NCI-H2081 (cell line): ENCODE measurements around the gene MRPL1.

ENCODE experiments used
- DNase-seq, 2 experiments: peaks; one replicate each; lab custom pipeline; 2025; lab: John Stamatoyannopoulos, UW

Gene MRPL1

DNA sequence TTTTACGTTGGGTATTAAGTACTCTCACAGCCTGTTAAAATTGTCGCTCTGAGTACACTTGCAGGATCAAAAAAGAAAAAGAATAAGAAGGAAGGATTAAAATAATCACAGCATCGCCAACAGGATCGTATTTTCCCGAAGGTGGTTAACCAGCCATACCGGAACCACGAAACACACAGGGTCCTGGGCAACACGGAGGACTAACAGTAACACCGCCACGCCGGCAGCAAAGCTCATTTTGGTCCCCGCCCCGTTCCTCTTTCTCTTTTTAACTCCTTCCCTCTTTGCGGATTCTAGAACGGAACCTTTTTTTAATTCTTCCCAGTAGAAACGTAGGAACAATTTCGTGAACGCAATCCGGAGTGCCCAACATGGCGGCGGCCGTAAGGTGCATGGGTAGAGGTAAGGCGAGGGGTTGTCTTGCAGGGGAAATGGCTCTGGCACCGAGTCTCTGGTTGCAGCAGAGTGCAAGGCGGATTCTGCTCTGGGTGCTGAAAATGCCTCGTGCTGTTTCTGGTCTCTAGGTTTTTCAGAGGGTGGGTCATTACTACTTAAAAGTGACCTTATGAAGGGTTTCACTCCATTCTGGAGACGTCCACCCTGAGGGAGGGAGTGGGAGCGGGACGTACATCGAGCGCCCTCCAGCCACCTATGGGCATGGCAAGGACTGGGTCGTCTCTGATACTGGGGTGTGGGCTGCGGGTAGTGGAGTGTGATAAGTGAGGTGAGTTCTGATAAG, at the start of gene MRPL1:
MRPL1 (plus strand) TSS at position 353 of the 739 bp plus-strand sequence; CDS start at position 372, 19 bp downstream.
- DNase-seq = peak; percentile 86 to 93

DNA sequence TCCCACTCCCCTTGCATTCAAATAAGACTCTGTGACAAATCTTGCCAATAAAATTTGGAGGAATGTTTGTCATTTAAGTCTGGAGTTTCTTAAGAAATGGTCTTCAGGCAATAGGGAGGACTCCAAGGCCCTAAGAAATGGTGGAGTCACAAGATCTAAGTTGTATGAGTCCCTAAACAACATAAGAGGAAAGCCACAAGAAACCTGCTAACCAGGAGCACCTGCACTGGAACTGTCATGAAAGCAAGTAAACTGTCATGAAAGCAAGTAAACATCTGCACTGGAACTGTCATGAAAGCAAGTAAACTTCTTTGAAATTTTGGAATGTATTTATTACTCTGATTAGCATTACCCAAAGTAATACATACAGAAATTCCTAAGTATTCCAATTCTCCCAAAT, 47.0 kb upstream of the MRPL1 start:
- no peak for DNase-seq

DNA sequence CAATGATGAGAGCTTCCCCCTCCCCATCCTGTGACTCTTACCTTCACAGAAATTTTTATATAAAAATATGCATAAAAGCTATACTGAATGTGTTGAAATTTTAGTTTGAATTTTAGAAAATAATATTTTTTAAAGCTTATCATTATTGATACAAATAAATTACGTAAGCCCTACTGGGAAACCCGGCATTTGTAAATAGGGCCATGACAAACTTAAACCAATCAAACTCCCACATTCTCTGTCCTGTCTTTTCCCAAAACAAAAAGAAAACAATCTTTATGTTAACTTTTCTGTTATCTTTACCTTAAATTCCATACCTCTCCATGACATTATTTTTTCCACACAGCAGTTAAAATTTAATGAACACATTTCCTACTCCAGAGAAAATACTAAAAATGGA, 46.1 kb upstream of the MRPL1 start:
- no peak for DNase-seq

DNA sequence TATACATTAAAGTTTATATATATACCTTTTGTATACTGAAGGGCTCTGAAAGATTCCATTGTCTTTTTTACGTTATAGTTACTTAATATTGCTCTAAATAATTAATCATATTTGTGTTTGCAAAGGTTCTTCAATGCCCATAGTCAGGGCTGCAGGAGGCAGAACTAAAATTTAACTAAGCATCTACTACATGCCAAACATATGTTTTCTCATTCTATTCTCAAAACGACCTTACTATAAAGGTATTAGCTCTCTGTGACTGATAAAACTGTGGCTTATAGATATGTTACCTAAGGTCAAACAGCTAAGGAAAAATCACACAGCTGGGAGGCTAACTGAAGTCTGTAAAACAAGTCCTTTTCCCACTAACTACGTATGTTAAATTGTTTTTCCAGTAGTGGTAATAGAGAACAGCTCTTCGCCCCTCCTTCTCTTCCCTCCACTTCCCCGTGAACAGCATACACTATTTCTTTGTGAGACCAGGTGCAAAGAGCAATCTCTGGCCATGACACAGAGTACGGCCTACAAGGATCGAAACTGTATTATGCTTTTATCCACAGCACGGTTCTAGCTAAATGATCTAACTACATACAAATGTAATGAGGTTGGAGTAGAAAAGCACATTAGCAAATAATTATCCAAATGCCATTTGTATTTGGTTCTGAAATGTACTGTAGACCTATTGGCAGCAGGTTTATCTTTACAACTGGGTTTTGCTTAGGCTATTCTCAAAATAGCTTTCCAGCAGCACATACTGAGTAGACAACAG, 45.1 kb upstream of the MRPL1 start:
- peak in 1 of 2 experiments; percentile 22 for DNase-seq

DNA sequence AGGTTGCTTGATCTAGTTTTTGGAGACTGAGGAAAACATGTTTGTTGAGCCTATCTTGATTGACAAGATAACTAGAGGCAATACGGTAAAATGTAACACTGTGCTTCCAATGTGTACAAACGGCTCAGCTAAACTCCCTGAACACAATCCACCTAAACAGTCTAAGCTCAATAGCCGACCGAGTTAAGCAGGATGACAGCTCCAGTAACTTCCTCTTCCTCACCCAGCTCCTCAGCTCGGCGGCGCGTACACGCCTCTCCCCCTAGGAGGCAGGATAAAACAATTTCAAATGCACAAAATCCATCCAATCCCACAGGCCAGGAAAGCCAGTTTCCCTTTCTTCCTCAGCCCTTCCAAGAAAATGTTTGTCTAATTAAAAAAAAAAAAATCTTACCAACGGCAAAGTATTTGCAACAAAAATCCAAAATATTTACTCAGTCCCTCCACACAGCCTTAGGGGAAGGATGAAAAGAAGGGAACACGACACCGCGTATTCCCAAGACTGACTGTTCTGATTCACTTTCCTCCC, 44.5 kb upstream of the MRPL1 start:
- peak; percentile 36 to 68 for DNase-seq

DNA sequence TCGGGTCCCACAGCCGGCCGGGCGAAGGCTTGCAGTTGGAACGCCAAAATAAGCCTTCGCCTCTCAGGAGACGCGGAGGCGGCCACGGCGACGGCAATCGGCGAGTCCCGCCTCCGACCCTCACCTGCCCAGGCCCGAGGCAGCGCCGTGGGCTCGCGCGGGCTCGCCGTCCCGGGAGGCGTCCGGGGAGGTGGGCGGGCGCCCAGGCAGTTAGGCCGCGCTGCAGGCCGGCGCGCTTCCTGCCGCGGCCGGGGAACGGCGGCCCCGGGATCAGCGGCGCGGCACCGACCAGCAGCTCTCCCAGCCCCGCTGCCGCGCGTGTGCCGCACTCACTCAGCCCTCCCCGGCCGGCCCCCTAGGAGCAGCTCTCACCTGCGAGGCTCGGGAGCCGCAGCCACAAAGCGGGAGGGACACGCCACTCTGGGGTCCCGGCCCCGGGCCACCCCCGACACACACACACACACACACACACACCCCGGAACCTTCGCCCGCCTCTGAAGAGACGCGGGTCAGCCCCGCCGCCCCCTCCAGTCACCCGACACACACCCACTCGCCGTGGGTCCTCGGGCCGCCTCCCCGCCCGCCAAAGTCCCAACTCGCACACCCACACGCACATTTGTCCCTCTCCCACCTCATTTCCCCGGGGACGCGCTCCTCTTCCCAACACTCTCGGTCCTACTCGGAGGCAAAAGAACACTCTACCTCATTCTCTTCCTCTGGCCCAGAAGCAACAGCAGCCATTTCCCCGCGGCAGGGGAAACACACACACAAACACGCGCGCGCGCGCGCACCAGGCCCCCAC, 43.8 kb upstream of the MRPL1 start, which contains the start of gene CNOT6L:
CNOT6L (minus strand) TSS at position 767 of the 802 bp plus-strand sequence; CDS start at position 707, 60 bp downstream.
- peak; percentile 26 to 60 for DNase-seq

DNA sequence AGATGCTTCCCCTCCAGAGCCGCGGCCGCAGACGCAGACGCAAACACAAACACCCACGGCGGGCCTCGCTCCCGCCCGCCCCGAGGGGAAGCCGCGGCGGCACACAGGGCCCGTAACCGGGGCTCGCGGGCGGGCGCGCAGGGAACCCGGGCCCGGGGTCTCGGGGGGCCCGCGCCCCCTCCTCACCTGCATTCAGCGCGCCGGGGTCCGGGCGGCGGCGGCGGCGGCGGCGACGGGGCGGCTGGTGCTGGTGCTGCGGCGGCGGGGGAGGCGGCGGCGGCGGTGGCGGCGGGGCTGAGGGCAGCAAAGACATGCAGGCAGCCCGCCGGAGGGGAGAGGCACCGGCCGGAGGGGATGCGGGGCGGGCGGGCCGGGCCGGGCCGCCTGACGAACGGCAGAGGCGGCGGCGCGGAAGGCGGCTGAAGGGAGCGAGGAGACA, 43.2 kb upstream of the MRPL1 start:
- DNase-seq = peak; percentile 16 to 38

DNA sequence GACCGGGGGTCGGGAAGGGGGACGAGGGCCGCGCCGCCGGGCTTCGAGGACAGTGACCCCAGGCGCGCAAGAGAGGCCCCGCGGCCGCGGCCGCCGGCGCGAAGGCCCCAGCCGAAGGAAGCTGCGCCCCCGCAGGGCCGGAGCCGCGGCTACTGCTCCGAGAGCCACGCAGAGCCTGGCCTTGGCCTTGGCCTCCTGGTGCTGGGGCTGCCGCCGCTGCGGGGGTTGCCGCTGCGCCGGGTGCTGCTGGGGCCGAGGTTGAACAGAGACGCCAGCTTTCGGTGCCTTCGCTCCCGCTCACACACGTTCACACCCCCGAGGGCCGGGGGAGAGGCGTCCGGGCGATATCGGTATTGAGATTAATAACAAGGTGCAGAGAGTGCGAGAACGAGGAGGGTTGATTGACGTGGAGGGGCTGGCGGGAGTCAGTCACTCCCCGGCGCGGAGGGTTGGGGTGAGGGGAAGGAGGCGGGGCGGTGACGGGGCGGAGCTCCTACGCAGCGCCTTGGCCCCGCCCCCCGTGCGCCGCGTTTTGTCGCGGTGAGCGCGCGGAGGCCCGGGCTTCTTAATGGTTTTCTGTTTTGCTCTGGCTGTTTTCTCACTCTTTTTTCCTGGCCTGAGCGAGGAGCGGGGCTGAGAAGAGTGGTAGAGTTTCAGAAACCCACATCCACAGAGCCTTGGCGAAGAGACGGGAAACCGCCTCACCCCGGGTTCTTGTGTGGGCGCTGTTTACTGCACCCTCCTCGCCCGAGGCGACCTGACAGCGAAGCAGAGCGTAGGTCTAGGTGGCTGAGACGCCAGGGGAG, 42.6 kb upstream of the MRPL1 start:
- DNase-seq = peak; percentile 78 to 79

DNA sequence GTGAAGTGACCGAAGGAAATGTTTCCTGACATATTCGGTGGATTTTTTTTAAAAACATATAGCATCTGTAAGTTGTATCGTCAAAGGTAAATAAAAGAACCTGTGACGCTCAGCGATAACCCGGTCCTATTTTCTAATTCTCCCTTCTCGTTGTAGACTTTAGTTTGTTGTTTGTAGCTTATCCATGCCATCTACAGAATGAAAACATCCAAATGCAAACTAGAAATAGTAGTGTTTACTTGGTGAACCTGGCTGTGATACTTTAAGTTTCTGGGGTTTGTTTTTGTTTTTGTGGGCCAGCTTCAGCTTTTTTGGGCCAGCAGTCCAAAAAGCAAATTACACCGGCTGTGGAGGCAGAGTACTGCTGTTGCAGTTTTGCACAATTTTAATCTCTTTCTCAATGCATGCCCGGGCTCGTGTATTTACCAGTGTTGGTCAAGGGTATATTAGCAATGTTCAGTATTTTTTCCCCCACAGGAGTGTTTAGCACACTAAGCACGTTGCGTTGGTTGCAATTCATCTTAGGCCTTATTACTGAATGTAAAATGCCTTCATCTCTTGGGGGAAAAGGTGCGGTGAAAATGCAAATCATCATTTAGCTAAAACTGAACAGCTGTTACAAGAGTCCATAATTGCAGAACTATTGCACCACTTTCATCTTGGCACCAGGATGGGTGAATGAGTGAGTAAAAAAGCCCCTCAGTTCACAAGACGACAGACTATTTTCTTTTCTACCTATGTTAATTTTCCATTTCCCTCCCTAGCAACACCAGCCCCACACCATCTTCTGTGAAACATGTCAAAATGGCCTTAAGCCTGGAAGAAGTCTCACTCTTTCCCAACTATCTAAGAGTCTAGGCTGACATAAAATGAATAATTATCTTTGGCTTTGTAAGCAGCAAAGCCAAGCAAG, 41.7 kb upstream of the MRPL1 start:
- DNase-seq = peak in 1 of 2 experiments; percentile 26

DNA sequence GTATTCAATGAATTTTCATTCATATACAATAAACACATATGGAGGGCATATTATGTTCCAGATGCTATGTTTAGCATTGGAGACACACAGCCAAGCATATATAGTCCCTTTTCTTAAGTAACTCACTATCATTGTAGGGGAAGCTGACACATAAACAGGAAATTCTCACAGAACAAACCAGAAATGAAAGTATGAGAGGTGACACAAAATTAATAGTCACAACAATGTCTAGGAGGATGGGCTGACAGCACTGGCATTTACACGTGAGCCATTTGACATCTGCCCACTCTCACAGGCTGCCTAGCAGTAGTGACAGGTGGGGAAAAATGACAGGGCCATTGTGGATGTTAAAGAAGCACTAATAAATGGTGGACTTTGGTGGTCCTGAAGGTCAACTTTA, 40.9 kb upstream of the MRPL1 start:
- DNase-seq = no peak

DNA sequence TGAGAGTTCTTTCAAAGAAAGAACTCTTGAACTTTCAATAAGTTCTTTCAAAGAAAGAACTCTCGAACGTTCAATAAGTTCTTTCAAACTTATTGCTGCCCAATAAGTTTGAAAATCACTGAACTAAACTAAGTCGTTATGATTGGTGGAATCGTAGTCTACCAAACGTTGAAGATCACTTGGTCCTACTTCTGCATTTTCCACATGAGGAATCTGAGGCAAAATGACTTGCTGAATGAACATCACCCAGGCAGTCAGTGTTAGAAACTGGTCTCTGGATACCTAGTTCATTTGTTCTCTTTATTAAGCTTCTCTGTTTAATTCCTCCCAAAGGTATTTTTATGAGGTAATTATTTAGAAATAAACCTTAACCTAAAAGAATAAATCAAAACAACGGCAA, 36.4 kb upstream of the MRPL1 start:
- DNase-seq = no peak

DNA sequence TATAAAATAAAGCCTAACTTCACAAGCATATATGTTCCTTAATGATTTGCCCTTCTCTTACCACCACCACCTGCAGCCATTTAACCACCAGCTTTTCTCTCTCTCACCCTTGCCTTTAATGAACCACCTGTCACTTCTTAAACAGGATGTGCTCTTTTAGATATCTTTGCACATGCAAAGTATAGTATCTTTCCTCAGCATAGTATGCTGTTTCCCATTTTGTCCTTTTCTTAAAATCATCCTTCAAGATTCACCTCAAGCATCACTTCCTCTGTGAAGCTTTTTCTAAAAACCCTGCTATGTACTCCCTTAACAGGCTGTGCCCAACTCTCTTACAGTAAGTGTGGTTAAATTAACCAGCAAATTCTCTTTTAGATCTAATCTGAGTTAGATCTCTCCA, 35.3 kb upstream of the MRPL1 start:
- no peak for DNase-seq

DNA sequence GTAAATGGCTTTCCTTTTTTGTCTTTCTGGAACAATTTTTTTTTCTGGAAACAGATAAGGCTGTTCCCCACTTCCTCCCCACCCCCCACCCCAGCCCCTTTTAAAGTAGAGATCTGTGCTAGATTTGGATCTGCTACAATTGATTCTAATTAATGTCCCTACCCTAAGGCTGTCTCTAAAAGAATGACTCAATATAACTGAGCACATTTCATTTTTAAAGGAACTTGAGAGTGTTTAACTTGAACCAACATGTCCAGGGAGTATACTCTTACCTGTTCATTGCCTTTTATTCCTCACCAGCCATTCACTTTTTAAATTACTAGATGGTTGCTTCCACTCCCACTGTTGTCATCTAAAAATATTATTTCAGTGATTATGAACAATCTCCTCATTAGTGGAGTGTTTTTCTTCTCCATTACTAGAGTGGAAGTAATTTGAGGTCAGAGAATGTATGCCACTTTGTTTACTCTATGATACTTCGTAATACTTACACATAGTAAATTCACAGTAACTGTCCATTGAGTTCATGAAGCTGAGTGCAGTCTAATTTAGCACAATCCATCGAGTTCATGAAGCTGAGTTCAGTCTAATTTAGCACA, 29.4 kb upstream of the MRPL1 start:
- DNase-seq = no peak

DNA sequence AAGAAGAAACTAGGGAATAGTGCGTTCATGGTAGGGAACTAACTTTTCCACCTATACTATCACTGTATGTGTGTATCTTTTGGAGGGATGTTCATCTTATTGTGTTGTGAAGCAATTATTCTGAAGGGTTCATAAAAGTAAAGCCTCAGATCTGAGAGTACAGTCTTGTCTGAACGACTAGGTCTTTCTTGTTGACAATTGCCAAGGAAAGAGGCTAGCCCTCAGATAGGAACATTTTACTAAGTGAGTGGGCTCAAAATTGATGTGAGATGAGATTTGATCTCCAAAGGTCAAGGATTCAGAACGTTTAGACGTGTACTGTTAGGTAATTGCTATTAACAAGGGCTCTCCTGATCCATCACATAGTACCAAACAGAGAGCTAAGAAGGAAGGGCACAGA, 28.2 kb upstream of the MRPL1 start:
- DNase-seq = no peak

DNA sequence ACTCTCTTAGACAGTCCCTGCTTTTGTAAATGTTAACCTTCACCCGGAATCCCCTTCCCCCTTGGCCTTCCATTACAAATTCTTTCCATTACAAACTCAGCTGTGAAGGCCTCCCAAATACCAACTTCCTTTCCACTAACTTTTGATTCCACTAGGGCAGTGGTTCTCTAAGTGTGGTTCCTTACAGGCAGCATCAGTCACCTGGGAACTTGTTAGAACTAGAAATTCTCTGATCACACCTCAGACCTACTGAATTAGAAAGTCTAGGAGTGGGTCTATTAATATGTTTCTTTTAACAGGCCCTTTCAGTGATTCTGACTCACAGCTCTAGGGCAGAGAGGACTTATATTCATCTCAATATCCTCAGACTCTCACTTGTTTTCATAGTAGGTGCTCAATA, 19.0 kb upstream of the MRPL1 start:
- no peak for DNase-seq

DNA sequence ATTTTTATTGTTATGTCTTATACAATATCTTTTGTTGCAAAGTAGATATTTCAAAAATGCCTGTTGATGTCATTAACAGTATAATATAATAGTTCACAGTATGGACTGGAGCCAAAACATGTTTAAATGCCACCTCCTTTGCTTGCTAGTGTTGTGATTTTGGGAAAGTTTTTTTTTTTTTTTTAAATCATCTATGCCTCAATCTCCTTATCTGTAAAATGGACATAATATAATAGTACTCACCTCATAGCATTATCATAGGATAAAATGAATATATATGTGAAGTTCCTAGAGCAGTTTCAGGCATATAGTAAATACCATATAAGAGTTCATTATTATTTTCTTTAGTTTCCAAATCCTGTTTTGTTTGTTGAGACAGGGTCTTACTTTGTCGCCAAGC, 18.3 kb upstream of the MRPL1 start:
- DNase-seq = no peak

DNA sequence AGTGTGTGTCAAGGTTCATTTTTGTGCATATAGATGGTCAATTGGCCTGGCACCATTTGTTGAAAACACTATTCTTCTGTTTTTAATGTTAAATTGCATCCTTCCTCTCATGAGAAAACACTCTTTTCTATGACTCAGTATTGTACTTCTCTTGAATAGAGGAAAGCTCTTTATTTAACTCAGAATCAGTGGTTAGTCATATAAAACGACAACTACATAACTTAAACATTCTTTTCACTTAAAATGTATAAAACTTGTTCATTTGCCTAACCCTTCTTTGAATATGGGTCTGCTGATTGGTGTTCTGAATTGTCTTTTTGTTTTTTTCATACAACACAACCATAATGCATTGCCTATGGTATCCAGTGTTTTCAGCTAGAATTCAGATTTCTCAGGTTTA, 17.2 kb upstream of the MRPL1 start:
- no peak for DNase-seq

DNA sequence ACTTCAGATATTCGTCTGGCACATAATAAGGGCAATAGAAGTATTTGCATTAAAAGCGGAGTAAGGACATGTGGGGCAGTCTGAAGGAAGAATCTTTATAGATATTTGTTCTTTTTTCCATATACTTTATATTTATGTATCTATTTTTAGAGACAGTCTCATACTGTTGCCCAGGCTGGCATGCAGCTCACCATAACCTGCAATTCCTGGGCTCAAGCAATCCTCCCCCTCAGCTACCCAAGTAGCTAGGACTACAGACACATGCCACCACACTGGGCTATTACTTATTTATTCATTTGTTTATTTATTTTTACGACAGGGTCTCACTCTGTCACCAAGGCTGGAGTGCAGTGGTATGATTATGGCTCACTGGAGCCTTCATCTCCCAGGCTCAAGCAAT, 16.7 kb upstream of the MRPL1 start:
- no peak for DNase-seq

DNA sequence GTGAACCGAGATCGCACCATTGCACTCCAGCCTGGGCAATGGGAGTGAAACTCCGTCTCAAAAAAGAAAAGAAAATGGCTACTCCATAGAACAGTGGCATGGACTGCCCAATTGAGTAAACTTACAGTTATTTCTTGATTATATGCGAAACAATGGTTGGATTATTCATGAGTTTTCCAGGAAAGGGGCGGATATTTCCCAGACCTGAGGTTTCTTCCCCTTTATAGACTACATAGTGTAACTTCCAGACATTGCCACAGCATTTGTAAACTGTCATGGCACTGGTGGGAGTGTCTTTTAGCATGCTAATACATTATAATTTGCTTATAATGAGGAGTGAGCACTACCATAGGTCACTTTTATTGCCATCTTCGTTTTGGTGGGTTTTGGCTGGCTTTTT, 14.1 kb upstream of the MRPL1 start:
- DNase-seq = no peak
